HL-60 (cell line): Measurements from ENCODE around the gene CD38.

Experiments used
- CTCF ChIP-seq: IDR thresholded peaks from one replicate; pipeline ENCODE4 v1.5.1; 2011; ENCODE audit warnings: low read length, control low read depth, inconsistent platforms; ENCODE audit not compliant: insufficient read depth
- POLR2AphosphoS5 ChIP-seq: IDR thresholded peaks from 2 replicates; pipeline ENCODE4 v1.6.1; 2012; ENCODE audit warnings: low read depth
- REST ChIP-seq: IDR thresholded peaks from 2 replicates; pipeline ENCODE4 v1.6.1; 2012; ENCODE audit warnings: low read depth; ENCODE audit not compliant: insufficient replicate concordance

GRCh38 chr4:15884666-15885065 lies 106.5 kb downstream of the CD38 start:
- TF ChIP-seq CTCF (no peak), REST (no peak), POLR2AphosphoS5 (no peak)
